NT2/D1 (cell line): ENCODE measurements around the gene CRYGN.

Source experiments
- DNase-seq: peaks from one replicate; pipeline ENCODE4 v3.0.0-alpha.2; 2011; ENCODE audit warnings: low read depth, low spot score
- H3K27me3 ChIP-seq: 2 replicates; pipeline ENCODE4 v1.6.0; 2011; ENCODE audit warnings: mild to moderate bottlenecking; ENCODE audit not compliant: insufficient read length, insufficient read depth
- H3K36me3 ChIP-seq: 2 replicates; pipeline ENCODE4 v1.6.1; 2011; ENCODE audit warnings: mild to moderate bottlenecking, low read length, mixed read lengths; ENCODE audit not compliant: insufficient read depth, insufficient read length
- H3K4me1 ChIP-seq: 2 replicates; pipeline ENCODE4 v1.5.1; 2011; ENCODE audit not compliant: insufficient read depth, insufficient read length
- H3K4me3 ChIP-seq: 2 replicates; pipeline ENCODE4 v1.5.1; 2011; ENCODE audit warnings: low read depth; ENCODE audit not compliant: insufficient read length
- H3K9ac ChIP-seq: 2 replicates; pipeline ENCODE4 v1.6.0; 2011; ENCODE audit warnings: low read depth; ENCODE audit not compliant: insufficient read length
- H3K9me3 ChIP-seq: 2 replicates; pipeline ENCODE4 v1.5.1; 2011; ENCODE audit warnings: mild to moderate bottlenecking, low read length; ENCODE audit not compliant: insufficient read depth
- SUZ12 ChIP-seq: IDR thresholded peaks from 2 replicates; pipeline ENCODE4 v1.6.1; 2011; ENCODE audit not compliant: insufficient read length, insufficient read depth; ENCODE audit errors: extremely low read depth
- YY1 ChIP-seq: IDR thresholded peaks from 2 replicates; pipeline ENCODE4 v1.6.1; 2011; ENCODE audit not compliant: insufficient read length, insufficient read depth
- ZNF274 ChIP-seq: IDR thresholded peaks from 2 replicates; pipeline ENCODE4 v1.6.1; 2011; ENCODE audit warnings: mild to moderate bottlenecking, low read depth, low read length

The CRYGN gene

DNA sequence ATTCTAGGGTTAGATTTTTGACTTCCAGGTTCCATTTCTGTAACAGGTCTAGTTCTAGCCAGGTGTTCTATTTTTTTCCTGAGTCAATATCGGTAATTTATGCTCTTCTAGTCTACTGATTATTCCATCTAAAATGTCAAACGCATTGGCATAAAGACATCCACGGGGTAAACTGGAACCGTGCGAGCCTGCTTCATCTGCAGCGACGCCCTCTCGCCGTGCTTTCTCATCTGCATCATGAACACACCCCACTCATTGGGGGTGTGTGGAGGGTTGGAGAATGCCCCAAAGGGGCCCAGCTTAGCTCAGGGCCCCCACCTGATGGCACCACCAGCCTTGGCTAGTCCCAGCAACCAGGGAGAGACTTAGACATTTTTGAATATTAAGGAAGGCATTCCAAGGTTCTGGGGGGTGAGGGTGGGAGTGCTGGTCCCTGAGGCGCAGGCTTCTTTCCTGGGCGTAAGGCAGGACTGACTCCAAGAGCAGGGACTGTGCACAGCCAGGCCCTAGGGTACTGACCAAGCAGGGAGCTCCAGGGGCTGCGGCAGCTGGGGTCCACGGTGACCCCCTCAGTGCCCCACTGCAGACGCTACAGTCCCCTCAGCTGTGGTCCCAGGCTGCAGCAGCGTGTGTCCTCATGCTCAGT is 12.9 kb upstream of the CRYGN start:
- Histone ChIP-seq H3K27me3 (peaks cover 4% of the 10 kb centered on the region), H3K4me3 (no peak overlapping the region), H3K9ac (no peak overlapping the region), H3K4me1 (peaks cover 11% of the 10 kb centered on the region), H3K9me3 (peaks cover 4% of the 10 kb centered on the region; the same call in 1 of the 2 replicates), H3K36me3 (no peaks in the 10 kb centered on the region)
- no peak for DNase-seq
- TF ChIP-seq SUZ12, result no peak
- TF ChIP-seq YY1, result no peak
- TF ChIP-seq ZNF274, result no peak

DNA sequence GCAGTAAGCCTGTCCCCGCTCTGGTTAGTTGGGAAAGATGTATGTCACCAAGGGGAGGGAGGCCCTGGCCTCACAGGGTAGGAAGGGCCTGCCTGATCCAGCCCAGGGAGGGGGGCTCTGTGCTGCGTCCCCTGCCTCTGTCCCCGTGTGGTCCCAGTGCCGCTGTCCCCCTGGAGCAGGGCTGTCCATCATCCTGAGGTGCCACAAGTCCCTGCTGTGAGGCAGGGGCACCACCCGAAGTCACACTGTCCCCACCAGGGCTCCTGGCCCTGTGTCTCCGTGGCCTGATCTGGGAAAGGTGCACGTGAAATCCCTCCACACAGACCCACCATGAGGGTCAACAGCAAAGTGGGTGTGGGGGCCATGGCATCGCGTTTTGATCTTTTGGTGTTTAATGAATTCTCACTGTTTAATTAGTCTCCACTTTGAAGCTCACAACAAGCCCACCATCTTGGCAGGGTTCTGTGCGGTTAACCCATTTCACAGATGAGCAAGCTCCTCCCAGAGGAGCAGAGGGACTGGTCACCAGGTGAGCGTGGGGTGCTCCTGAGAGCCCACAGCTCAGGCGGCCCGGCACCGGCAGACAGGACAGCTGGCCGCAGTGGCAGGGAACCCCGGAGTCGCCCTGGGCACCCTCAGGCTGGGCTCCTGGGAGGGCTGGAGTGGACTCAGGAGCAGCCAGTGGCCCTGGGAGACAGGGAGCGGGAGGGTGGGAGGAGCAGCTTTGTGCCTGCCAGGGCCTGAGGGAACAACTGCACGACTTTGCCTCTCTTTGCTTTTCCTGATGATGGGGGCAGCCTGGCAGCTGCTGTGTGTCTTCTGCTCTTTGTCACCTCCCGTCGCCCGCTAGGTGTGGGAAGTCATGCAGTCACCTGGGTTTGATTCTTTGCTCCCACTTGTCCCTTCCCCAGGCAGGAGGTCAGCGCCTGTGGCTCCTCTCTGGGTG is 12.0 kb upstream of the CRYGN start:
- H3K4me1 ChIP-seq, result peaks cover 11% of the 10 kb centered on the region
- peaks cover 4% of the 10 kb centered on the region for H3K27me3 ChIP-seq
- H3K9me3 ChIP-seq, result no peaks in the 10 kb centered on the region
- no peak overlapping the region for H3K4me3 ChIP-seq
- TF ChIP-seq YY1, result no peak
- TF ChIP-seq ZNF274, result no peak
- TF ChIP-seq SUZ12, result no peak
- DNase-seq, result no peak
- no peak overlapping the region for H3K9ac ChIP-seq
- H3K36me3 ChIP-seq, result no peaks in the 10 kb centered on the region

DNA sequence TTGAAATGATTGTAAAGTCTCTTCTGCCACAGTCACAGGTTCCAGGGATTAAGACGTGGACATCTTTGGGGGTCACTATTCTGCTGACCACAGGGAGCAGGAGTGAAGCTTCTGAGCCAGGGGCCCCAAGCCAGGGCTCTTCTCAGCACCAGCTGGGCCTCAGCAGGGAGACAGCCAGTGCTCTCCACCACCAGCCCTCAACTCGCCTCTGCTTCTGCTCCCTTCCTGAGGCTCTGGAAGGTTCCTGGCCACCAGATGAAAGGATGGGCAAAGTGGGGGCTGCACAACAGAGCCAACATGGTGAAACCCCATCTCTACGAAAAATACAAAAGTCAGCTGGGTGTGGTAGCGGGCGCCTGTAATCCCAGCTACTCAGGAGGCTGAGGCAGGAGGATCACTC is 11.2 kb upstream of the CRYGN start:
- Histone ChIP-seq H3K9me3 (no peaks in the 10 kb centered on the region), H3K4me1 (peaks cover 6% of the 10 kb centered on the region), H3K36me3 (no peaks in the 10 kb centered on the region), H3K27me3 (peaks cover 4% of the 10 kb centered on the region), H3K9ac (no peak overlapping the region), H3K4me3 (no peak overlapping the region)
- no peak for DNase-seq
- no peak for TF ChIP-seq ZNF274
- no peak for TF ChIP-seq YY1
- no peak for TF ChIP-seq SUZ12

DNA sequence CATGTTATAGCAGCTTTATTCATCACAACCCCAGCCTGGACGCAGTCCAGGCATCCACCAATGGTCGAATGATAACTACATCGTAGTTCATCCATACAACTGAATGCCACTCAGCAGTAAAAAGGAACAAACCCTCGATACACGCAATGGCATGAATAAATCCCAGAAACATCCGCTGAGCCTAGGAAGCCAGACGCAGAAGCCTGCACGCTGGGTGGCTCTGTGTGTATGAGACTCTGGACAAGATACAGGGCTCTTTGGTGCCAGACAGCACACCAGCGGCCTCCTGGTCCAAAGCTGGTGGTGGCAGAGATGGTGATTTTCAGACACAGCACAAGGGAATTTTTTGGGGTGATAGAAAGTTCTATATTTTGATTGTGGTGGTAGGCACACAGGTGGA is 10.0 kb upstream of the CRYGN start:
- no peak for DNase-seq
- H3K9me3 ChIP-seq, result no peaks in the 10 kb centered on the region
- no peak overlapping the region for H3K9ac ChIP-seq
- H3K36me3 ChIP-seq, result no peaks in the 10 kb centered on the region
- no peak overlapping the region for H3K4me3 ChIP-seq
- TF ChIP-seq SUZ12, result no peak
- no peak for TF ChIP-seq ZNF274
- TF ChIP-seq YY1, result no peak
- peaks cover 6% of the 10 kb centered on the region for H3K4me1 ChIP-seq
- H3K27me3 ChIP-seq, result peaks cover 4% of the 10 kb centered on the region

DNA sequence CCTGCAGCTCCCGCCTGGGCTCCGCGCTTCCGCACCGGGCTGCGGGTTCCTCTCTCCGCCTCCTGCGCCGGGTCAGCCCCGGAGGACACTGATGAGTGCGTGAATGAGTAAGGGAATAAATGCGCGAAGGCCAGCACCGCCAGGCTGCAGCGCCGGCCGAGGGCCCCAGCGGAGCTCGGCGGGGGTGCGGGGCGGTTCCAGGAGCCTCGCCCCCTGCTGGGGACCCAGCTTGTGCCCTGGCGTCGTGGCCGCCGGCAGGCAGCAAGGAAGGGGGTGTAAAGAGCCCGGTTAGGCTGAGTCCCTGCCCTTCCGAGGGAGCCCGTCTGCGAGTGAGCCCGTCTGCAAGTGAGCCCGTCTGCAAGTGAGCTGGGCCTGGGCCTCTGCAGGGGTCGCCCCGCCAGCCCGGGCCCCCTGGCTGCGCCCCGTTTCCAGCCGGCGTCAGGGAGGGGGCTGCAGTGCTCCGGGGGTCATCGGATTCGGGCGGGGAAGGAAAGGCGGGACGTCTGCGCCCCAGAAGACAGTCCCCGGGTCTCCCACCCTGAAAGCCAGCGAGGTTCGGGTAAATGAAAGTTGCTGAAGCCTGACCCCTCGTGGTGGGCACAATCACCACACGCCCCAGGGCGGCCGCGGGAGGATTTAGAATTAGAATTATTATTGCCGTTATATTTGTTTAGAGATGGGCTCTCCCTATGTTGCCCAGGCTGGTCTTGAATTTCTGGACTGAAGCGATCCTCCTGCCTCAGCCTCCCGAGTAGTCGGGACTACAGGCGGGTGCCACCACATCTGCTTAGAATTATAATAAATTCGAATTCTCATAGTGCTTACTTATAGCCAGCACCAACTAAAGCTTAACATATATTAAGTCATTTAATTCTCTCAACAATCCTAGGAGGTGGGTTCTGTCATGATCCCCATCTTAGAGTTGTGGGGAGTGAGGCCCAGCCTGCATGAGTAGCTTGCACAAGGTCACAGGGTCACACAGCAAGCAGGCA is 8.6 kb upstream of the CRYGN start:
- Histone ChIP-seq H3K4me1 (peaks cover 6% of the 10 kb centered on the region), H3K4me3 (peak overlapping the region; percentile 26), H3K9ac (peak overlapping the region; percentile 70), H3K9me3 (no peaks in the 10 kb centered on the region), H3K36me3 (no peaks in the 10 kb centered on the region), H3K27me3 (peaks cover 4% of the 10 kb centered on the region)
- no peak for DNase-seq
- TF ChIP-seq SUZ12 (no peak), ZNF274 (no peak), YY1 (no peak)

DNA sequence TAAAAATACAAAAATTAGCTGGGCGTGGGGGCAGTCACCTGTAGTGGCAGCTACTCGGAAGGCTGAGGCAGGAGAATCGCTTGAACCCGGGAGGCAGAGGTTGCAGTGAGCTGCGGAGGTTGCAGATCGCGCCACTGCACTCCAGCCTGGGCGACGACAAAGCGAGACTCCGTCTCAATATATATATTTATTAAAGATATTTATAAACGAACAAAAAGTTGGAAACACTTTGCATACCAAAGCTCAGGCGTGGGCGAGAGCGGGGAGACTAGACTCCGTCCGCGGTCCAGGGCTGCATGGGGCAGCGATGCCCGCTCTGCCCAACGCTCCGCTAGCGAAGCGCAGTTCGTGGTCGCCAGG is 7.9 kb upstream of the CRYGN start:
- Histone ChIP-seq H3K9ac (peak overlapping the region; percentile 70), H3K4me1 (peaks cover 3% of the 10 kb centered on the region), H3K27me3 (peaks cover 4% of the 10 kb centered on the region), H3K36me3 (no peaks in the 10 kb centered on the region), H3K4me3 (peak overlapping the region; percentile 26), H3K9me3 (no peaks in the 10 kb centered on the region)
- no peak for DNase-seq
- TF ChIP-seq ZNF274 (no peak), SUZ12 (no peak), YY1 (no peak)
